Stimulated activated CD4-positive, alpha-beta T cell treated with anti-CD3 and anti-CD28 coated beads, Interleukin-12 subunit alpha, Interleukin-12 subunit beta, amount 100 ng/mL, for 48 hours (primary cell): ENCODE data around the gene ANO6.

ENCODE experiments used
- DNase-seq, 3 donors: peaks; one replicate each; pipeline ENCODE4 v3.0.0-alpha.2; 2020; ENCODE audit warnings: low read depth in 2 of 3, low spot score in 1 of 3

ANO6 gene

DNA sequence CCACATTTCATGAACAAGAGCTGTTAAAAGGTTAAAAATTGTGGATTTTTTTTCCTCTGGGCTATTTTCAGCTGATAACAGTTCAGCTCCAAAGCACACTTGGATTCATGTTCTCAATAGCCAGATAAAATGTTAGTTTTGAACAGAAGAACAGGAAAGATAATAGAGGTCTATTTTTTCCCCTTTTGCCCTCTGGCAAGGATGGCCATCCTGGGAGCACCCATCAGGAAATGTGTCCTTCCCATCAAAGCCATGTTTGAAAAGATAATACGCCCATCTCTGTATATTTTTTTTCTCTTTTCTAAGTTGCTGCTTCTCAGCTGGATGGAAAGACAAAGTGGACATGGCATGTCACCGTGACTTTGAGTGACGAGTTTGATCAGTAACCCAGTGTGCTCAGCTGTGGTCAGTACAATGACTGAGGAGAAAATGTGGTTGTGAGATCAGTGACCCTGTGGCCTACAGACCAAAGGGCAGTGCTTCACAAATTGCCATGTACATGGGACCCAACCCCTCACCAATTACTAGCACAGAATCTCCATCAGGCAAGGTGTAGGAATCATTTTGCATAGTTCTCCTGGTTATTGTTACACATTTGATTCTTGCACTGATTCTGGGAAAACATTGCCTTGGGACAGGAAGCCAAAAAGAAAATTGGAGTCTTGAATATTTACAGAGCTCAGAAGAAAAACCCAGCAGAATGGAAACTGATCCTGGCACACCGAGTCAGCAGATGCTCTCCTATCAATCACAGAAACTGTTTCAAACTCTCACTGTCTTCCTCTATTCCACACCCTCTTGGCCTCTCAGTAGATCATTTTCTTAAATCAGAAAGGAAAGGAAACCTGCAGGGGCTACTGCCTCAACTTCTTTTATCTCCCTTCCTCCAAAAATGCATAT is 64.3 kb downstream of the ANO6 start:
- DNase-seq, result no peak

DNA sequence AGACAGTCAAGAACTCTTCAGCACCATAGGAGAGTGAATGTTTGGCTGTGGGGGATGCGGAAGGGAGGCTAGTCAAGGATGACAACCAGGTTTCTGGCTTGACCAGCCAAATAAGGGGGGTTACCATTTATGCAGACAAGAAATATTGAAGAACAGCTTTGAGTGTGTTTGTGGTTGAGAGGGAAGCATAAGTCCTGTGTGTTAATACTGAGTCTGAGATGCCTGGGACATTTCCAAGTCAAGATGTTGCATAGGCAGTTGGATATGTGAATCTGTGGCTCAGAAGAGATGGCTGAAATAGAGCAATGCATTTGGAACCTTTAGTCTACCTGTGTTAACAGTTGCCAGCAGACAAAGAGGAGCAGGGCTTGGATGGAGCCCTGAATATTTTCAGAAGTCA is 66.1 kb downstream of the ANO6 start:
- no peak for DNase-seq

DNA sequence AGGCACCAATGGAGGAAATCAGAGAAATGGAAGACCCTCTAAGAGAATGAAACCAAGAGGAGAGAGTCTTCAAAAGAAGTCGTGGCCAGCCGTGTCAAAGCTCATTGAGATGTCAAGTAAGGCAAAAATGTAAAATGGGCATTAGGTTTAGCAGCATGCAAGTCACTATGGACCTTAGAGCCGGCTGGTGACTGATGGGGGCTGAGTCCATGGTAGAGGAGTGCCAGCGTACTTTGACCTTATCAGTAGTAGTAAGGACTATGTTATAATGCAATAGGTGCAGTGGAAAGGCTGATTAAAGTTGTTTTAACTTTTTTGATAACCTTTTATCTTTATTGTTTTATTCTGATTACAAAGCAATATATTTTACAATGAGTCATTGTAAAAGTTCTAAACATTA is 66.5 kb downstream of the ANO6 start:
- no peak for DNase-seq

DNA sequence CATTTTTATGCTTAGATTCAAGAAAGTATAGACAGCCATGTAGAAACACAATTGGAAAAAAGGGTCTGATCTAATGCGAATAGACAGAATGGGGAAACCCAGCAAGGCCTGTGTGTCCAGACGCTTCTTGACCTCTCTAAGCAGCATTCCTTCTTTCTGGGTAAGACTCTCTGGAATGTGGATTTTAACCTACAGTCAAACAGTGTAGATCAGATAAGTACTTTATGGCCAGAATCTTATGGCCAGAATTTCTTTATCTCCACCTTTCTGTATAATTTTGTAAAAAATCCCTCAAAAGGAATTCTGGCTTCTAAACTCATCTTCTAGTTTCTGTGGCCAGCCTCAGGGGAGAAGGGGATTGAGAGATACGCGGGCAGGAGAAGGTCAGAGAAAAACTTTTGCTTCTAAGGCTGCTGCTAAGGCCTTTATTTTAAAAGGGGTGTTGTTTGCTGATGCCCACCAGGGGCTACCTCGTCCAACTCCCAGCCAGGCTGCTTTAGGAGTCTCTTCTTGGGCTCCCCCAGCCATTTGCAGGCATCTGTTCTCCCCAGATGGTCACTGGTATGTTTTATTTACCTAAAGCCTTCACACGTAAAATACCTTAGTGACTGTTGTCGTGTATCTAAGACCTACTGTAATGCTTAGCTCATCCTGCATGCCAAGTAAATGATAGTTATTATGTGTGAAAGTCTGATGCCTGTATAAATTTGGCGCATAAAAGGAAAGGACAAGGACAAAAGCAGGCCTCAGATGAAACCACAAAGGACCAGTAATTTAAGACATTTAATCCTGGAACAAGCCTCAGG is 68.4 kb downstream of the ANO6 start:
- DNase-seq, result no peak

DNA sequence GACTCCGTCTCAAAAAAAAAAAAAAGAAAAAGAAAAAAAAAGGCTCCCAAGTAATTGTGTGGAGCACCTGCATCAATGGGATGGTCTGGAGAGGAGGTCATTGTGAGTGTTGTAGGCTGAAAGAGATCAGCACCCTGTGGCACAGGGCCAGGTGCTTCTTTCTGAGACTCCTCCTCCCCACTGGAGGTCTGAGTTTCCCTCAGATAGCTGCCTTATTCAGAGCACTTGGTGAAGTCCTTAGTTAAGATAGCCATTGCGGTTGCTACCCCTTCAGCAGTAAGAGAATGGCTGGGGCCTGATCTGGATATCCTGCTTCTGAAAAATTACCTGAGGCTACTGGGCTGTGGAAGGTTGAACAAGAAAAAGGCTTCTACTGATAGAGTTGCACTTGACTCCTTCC is 69.8 kb downstream of the ANO6 start:
- no peak for DNase-seq

DNA sequence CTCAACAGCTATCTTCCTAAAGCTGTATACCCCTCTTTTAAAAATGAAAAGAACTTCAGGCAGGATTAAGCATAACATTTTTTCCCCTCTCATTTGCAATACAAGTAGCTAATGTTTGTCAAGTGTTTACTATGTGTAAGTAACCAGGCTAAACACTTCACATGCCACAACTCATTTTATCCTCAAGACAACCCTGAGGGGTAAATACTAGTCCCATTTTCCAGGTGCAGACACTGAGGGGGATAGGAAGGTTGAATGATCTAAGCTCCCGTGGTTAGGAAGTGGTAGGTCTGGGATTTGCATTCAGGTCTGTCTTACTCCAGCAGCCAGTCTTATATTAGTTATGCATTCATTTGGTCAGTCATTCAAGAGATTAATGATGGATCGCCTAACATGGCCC is 70.7 kb downstream of the ANO6 start:
- DNase-seq, result no peak

DNA sequence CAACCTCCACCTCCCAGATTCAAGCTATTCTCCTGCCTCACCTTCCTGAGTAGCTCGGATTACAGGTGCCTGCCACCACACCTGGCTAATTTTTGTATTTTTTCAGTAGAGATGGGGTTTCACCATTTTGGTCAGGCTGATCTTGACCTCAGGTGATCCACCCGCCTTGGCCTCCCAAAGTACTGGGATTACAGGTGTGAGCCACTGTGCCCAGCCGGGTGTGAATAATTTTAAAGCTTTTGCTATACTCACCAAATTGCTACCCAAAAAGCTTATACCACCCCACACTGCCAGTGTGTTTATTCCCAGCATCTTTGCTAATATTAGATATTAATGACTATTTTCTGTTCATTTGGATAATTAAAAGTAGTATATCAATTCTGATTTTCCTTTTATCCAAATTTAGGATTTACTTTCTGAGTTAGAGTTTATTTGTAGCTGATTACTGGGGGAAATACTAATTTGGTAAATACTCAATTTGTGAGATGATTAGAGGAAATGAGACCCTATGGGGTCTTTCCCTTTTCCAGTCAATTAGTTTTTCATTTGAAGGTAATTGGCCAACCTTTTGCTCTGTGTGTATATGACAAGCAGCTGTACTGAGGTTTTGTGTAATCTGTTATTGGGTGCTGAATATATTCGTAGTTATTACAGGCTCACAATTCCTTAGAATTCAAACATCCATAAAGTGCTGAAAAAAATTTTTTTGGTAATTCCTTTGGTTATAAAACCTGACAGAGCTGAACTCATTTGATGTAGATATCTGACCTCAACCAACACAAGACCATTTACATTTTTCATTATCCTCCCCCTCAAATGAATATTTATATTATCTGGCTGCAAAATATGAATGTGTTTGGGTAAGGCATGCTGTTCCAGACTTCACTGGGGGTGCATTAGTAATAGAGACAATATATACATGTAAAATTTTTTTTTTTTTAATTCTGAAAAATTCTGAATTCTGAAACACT is 73.6 kb downstream of the ANO6 start:
- DNase-seq, result no peak

DNA sequence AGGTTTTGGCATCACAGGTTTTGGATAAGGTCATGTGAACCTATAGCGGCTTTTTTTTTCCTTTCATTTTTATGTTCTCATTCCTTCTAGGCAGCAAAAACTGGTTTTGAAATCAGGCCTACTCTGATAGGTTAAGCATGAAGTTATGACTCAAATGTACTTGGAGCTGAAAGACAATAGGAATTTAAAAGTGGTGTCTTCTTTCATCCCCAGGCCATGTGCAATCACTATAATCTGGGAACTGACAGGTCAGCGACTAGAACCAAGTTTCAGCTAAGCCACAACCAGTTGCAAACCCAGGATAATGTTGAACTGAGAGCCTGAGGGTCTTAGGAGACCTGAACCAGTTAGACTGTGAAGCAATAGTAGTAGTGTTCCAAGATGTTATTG is 74.3 kb downstream of the ANO6 start:
- no peak for DNase-seq

DNA sequence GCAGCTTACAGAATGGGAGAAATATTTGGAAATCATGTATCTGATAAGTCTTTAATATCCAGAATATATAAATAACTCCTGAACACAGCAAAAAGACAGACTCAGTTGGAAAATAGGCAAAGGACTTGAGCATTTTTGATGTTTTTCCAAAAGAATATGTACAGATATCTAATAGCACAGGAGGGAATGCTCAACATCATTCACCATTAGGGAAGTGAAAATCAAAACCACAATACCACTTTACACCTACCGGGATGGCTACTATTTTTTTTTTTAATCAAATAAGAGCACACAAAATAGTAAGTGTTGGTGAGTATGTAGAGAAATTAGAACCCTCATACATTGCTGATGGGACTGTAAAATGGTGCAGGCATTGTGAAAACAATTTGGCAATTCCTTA is 75.6 kb downstream of the ANO6 start:
- DNase-seq, result no peak

DNA sequence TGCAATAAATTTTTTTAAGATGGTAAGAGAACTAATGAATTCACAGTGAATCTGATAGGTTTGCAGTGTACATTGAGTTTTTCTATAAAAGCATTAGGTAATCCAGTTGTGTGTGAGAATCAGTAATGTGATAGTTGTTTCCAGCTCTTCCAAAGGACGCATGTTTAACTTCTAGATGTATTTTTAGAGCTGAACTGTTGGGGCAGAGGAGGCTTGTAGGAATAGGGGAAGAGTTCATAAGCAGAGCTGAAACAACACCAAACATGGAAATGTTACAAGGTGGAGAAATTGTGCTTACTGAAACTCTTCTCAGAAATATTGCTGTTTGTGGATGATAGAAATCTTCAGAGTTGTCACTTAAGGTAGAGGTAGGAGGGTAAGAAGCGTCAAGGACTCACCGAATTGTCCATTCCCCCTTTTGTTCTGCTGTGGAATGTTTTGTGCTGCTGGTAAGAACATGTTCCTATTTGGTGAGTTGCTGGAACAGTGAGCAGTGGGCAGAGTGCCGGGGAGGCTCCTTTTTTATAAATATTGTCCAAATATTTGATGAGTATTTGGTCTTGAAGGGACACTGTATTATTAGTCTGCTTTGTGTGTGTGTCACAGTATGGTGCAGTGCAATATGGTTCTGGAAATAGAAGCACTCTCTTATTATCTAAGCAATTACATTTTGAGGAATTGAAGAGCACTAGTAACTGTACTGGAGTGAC is 76.7 kb downstream of the ANO6 start:
- DNase-seq, result no peak

DNA sequence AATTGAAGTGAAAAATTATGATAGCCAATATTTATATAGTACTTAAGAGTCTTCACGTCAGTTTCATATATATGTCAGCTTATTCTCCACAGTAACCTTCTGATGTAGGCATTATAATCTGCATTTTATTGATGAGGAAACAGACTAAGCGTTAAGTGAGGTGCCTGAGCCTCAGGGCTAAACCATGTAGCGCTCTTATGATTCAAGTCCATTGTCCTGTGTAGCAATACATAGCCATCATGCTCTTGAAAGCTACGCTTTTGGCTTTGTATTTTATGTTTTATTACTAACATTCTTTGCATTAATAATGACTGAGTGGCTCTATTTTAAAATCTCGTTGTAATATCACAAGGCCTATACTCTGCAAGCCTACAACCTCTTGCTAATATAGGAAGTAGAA is 79.0 kb downstream of the ANO6 start:
- DNase-seq, result no peak

DNA sequence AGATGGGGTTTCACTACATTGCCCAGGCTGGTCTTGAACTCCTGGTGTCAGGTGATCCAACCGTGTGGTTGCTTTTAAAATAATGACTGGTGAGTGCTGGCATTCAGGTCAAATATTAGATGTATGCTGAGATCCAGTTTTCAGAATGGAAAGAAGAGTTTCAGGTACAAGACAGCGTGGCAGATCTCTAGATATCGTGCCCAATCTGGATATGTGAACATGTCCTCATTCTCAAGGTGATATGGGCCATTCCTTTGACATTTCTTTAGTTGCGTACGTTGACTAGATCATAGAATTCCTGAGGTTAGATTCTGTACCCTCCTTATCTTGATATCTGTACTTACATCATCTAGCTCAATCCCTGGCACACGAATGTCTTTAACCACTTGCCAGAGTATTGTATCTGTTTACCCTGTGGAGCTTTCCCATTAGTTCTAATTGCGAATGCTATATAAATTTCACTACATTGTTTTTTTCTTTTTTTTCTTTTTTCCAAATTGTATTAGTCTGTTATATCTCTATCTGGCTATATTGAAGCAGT is 80.2 kb downstream of the ANO6 start:
- DNase-seq, result no peak

DNA sequence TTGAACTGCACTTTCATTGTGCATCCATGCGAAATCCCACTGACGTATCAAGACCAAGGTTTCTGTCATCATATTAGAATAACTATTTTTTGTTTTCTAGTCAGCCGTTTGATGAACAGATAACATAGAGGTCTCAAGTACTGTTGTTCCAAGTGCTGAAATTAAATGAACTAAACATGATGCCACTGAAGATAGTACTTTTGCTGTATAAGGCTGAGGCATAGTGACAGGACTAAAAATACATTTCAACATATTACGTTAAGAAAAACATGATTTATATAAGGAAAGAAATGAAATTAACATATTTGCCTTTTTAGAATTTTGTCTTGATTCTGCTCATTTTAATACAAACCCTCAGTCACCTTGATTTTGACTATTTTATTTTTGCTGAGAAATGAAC is 82.2 kb downstream of the ANO6 start:
- DNase-seq, result no peak

DNA sequence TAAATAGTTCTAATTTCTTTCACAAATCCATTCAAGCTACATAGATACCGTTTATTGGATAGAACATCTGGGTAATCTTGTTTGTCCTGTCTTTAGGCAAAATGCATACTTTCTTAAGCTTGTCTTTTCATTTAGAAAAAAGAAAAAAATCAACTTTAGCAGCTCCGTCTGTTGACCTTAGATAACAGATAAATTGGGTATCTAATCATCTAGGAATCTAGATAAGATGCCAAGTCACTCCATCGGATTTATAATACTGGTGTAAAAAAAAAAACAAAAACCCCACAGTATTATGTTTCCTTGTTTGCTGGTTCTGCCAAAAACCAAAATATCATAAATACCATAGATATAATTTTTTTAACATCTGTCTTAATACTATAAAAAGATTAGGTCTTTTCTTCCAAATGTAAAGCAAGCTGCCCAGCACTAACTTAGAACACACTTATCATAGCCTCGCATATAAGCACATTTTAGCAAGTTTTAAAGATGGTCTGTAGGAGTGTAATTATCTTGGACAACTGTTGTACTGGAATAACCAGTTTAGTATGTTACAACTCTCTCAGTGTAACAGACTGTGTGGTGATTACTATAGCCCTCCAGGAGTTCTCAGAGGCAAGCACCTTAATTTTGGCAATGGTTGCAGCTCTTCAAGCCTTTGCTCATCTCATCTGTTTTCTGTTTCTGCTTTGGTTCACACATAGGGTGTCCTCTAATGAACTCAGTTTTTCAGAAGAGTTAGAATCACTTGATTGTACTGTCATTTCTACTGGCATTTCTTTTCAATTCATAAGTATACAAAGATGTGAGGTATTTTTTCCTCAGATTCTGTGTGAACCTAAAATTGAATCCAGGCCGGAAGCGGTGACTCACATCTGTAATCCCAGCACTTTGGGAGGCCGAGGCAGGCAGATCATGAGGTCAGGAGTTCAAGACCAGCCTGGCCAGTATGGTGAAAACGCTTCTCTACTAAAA is 83.1 kb downstream of the ANO6 start:
- no peak for DNase-seq

DNA sequence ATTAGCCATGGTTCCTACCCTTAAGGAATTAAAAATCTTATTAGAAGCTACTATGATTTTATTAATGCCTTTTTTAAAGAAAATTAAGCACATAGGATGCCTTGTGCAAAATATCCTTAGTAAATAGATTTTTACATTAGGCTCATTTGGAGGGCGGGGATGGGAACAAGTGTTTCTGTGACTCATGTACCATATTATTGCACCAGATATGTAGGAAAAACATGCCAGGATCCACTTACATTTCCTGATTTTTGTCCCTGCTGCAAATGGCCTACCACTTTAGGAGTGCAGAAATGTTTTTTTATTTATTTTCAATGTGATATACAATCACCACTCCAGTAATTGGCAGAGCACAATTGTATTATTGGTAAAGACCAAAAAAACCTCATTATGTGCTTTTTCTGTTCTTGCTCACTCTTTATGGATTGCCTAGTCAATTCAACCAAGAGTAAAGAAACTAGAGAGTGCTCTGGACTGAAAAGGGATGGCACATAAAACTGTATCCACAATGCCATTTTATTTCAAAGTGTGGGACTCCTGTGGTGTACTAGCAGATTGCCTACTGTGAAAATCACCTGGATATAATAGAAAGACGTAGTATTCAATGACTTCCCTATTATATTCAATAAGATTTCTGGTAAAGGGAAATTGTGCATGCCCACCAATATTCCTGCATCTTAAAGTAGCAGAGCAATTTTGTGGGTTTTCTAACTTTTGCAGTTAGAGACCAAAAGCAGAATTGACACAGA is 86.9 kb downstream of the ANO6 start:
- no peak for DNase-seq

DNA sequence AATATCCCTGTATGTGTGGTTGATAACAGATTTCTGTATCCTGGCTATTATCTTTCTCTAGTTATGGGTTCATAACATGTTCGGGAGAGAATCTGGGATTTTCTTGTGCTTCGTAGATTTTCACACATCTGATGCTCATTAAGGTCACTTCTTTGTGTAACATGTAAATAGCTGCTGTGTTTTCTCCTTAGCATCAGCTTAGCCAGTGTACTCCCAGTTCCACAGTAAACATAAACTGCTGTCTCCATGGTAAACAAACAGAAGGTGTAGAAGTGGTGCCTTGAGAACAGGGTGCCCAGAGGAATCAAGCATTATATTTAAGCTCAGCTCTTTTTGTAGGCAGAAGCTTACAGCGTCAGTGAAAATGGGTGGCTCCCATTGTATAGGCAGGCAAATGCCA is 88.0 kb downstream of the ANO6 start:
- DNase-seq, result no peak

DNA sequence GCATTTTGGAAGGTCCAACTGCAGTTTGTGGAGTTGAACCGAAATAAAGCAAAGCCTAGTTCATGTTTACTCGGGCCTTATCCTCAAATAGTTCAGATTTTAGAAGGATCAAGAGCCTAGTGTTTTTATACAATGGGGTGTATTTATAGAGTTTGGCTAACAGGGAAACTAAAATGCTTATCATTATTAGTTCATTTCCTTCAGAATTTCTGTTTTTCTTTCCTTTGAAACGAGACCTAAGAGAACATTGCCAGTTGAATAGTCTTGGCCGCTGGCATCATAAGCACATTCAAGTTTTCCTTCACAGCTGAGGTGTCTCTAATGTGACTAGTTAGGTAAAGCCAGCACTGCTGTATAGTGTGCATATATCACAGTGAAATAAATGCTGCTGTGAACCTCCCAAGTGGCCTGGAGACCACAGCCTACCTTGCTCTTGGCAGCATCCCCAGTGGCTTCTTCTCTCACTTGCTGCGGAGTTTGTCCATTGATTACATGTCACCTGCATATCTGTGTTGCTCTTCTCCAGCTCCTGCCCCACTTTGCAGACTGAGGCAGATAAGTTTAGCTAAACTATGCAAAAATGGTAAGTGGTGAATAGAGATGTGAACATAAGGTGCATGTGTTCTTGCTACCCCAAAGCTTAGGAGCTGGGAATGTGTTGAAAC is 88.8 kb downstream of the ANO6 start:
- no peak for DNase-seq

DNA sequence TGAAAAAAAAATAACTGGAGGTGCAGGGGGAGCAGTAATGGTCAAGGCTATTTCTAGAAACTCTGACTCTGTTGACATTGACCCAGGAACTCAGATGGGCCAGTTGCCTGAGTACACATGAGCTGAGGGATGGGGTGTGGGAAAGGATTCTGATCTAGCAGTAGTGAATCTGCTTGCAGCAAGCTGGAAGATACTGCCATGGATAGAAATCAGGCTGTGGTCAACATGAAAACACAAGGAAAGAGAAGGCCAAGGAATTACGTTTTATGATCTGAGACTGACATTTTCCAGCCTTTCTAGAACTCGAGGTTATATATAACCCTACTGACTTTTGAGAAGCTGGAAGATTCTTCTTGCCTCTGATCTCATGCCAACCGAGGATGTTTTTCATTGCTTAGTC is 90.0 kb downstream of the ANO6 start:
- DNase-seq, result no peak
